Measurements from ENCODE around the gene QSER1. TPM values are rescaled to one million over a fixed set of nuclear protein-coding genes. Genes with fewer than 3 reads are reported as not detected.
A peak's percentile ranks its signal among the peaks of the same experiment; 100 is the strongest.

QSER1 gene
- total and polyA plus RNA-seq, 2 experiments from 2014 or later: 29.4 to 132 TPM

- H3K4me3 ChIP-seq: no peak overlapping the region
- H3K79me2 ChIP-seq (replicated peaks; ENCODE audit: insufficient read depth): no peaks in the 10 kb centered on the region
- H3K4me2 ChIP-seq: no peak overlapping the region
- no peak for DNase-seq (ENCODE audit: low spot score)
- no peak overlapping the region for H3K27ac ChIP-seq (ENCODE audit: low read depth)
- H3K36me3 ChIP-seq (ENCODE audit: insufficient read depth): no peaks in the 10 kb centered on the region
- no peak overlapping the region for H3K27ac Mint-ChIP-seq
- no peak overlapping the region for H3K4me3 Mint-ChIP-seq
- peaks cover 6% of the 10 kb centered on the region; the same call in 2 of the 3 replicates for H3K4me1 Mint-ChIP-seq
- H3K27me3 Mint-ChIP-seq (ENCODE audit: insufficient read depth, low read depth, poor library complexity): peaks cover 4% of the 10 kb centered on the region
- H3K9me2 ChIP-seq (ENCODE audit: insufficient read depth): no peaks in the 10 kb centered on the region; the same call in 1 of the 2 replicates
- peaks cover 11% of the 10 kb centered on the region; the same call in 1 of the 2 replicates for H3K4me1 ChIP-seq (ENCODE audit: insufficient read depth)
- H3K36me3 Mint-ChIP-seq (ENCODE audit: low read depth): no peaks in the 10 kb centered on the region
- H3K27me3 ChIP-seq (ENCODE audit: insufficient read depth): no peaks in the 10 kb centered on the region
- TF ChIP-seq ZNF114 (CRISPR knock-in tag; IDR thresholded peaks at IDR 0.05) (no peak), ZNF331 (CRISPR knock-in tag; IDR thresholded peaks at IDR 0.05; ENCODE audit: low read depth) (no peak)
- no peaks in the 10 kb centered on the region for H3F3A ChIP-seq (replicated peaks; ENCODE audit: low read depth)
- H4K20me1 ChIP-seq (replicated peaks; ENCODE audit: insufficient read depth): no peaks in the 10 kb centered on the region
- ATAC-seq: no peak
- no peaks in the 10 kb centered on the region; the same call in 2 of the 3 replicates for H3K9me3 Mint-ChIP-seq
- no peak overlapping the region; the same call in 1 of the 2 replicates for H2AFZ ChIP-seq
Measured at GRCh38 chr11:33000181-33000580, 107.6 kb downstream of the QSER1 start.

- no peaks in the 10 kb centered on the region for H3K36me3 ChIP-seq (ENCODE audit: insufficient read depth)
- Mint-ChIP-seq H3K9me3 (no peaks in the 10 kb centered on the region; the same call in 2 of the 3 replicates), H3K4me3 (no peak overlapping the region), H3K36me3 (ENCODE audit: low read depth) (no peaks in the 10 kb centered on the region), H3K27ac (no peak overlapping the region), H3K27me3 (ENCODE audit: insufficient read depth, low read depth, poor library complexity) (peaks cover 9% of the 10 kb centered on the region), H3K4me1 (peaks cover 10% of the 10 kb centered on the region; the same call in 2 of the 3 replicates)
- H3K79me2 ChIP-seq (replicated peaks; ENCODE audit: insufficient read depth): no peaks in the 10 kb centered on the region
- no peak overlapping the region for H3K4me3 ChIP-seq
- peaks cover 11% of the 10 kb centered on the region; the same call in 1 of the 2 replicates for H3K4me1 ChIP-seq (ENCODE audit: insufficient read depth)
- H3K27ac ChIP-seq (ENCODE audit: low read depth): no peak overlapping the region
- ATAC-seq (no peak), DNase-seq (ENCODE audit: low spot score) (no peak)
- H3F3A ChIP-seq (replicated peaks; ENCODE audit: low read depth): no peaks in the 10 kb centered on the region
- H3K9me2 ChIP-seq (ENCODE audit: insufficient read depth): no peaks in the 10 kb centered on the region; the same call in 1 of the 2 replicates
- no peak overlapping the region for H3K4me2 ChIP-seq
- peak overlapping the region; percentile 2 for H2AFZ ChIP-seq
- H4K20me1 ChIP-seq (replicated peaks; ENCODE audit: insufficient read depth): no peaks in the 10 kb centered on the region
- H3K27me3 ChIP-seq (ENCODE audit: insufficient read depth): no peaks in the 10 kb centered on the region
- TF ChIP-seq REST (IDR thresholded peaks at IDR 0.05; ENCODE audit: unreplicated experiment) (no peak), JUNB (IDR thresholded peaks at IDR 0.05; ENCODE audit: unreplicated experiment) (no peak), ETS1 (IDR thresholded peaks at IDR 0.05) (no peak), CREB1 (CRISPR knock-in tag; IDR thresholded peaks at IDR 0.05; ENCODE audit: low read depth) (no peak), EZH2 (IDR thresholded peaks at IDR 0.05; ENCODE audit: low read depth, unreplicated experiment) (no peak), STAT1 (IDR thresholded peaks at IDR 0.05; ENCODE audit: unreplicated experiment) (no peak), ZNF114 (CRISPR knock-in tag; IDR thresholded peaks at IDR 0.05) (no peak), ZNF462 (CRISPR knock-in tag; IDR thresholded peaks at IDR 0.05) (no peak), NANOG (IDR thresholded peaks at IDR 0.05; ENCODE audit: borderline replicate concordance) (no peak)
Measured at GRCh38 chr11:33001281-33001680, 108.7 kb downstream of the QSER1 start.

All from GM23338 (cell line).